BE2C (cell line): ENCODE data around the gene BABAM2.
A peak's percentile ranks its signal among the peaks of the same experiment; 100 is the strongest.

Experiments used
- DNase-seq: peaks from one replicate; pipeline ENCODE4 v3.0.0-alpha.2; 2020
- H3K27me3 ChIP-seq: fragments of 250-450 bp; sonication (Bioruptor Pico); 2 replicates; pipeline ENCODE4 v1.5.1; 2020; ENCODE audit warnings: mild to moderate bottlenecking
- H3K36me3 ChIP-seq: fragments of 250-450 bp; sonication (Bioruptor Pico); 2 replicates; pipeline ENCODE4 v1.5.1; 2020; ENCODE audit warnings: mild to moderate bottlenecking
- H3K4me1 ChIP-seq: fragments of 250-450 bp; sonication (Bioruptor Pico); 2 replicates; pipeline ENCODE4 v1.5.1; 2020
- H3K4me3 ChIP-seq: 2 replicates; pipeline ENCODE4 v1.5.1; 2011; ENCODE audit warnings: low read depth, low read length
- H3K9me3 ChIP-seq: fragments of 250-450 bp; sonication (Bioruptor Pico); 2 replicates; pipeline ENCODE4 v1.5.1; 2020
- TF ChIP-seq, protein P1 (sequence below): IDR thresholded peaks from 2 replicates; pipeline ENCODE4 v1.5.1; 2012; ENCODE audit warnings: mild to moderate bottlenecking, low read depth, low read length

Gene BABAM2

DNA sequence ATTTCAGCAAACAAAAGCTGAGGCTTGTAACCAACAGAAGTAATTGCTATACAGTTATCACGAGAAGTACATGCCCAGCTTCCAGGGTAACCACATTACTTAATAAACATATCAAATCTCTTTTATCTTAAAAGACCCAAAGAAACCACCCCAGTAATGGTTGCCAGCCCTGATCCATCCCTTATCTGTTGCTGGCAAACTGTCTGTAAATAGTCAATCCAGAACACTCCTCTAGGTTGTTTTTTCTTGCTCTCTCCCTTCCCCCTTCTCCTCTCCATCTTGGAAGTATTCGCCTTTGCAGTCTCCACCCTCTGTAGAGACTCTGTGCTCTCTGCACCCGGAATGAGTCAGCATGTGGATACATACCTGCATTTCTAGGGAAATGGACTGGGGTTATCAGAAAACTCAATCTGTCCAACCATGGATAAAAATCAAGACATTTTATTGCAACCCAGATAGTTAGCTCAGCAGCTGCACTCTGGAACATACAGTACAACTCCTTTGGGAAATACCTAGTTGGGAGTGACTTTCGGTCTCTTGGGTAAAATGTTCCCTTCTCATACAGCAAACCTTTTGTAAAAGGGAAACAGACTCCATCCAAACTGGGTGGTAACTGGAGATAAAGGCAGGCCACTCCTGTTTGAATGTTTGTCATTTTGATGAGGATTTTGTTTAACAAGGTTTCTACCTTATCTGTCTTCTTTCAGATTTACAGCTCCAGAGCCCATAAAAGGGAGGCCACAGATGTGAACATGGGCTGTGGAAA lies 378.7 kb downstream of the BABAM2 start:
- no peaks in the 10 kb centered on the region for H3K27me3 ChIP-seq
- no peaks in the 10 kb centered on the region for H3K9me3 ChIP-seq
- H3K4me1 ChIP-seq, result peaks cover 32% of the 10 kb centered on the region
- no peaks in the 10 kb centered on the region for H3K36me3 ChIP-seq
- peak; percentile 50 for DNase-seq
- peak overlapping the region; percentile 30 for H3K4me3 ChIP-seq
- TF ChIP-seq, protein P1, sequence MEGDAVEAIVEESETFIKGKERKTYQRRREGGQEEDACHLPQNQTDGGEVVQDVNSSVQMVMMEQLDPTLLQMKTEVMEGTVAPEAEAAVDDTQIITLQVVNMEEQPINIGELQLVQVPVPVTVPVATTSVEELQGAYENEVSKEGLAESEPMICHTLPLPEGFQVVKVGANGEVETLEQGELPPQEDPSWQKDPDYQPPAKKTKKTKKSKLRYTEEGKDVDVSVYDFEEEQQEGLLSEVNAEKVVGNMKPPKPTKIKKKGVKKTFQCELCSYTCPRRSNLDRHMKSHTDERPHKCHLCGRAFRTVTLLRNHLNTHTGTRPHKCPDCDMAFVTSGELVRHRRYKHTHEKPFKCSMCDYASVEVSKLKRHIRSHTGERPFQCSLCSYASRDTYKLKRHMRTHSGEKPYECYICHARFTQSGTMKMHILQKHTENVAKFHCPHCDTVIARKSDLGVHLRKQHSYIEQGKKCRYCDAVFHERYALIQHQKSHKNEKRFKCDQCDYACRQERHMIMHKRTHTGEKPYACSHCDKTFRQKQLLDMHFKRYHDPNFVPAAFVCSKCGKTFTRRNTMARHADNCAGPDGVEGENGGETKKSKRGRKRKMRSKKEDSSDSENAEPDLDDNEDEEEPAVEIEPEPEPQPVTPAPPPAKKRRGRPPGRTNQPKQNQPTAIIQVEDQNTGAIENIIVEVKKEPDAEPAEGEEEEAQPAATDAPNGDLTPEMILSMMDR, result no peak

- Histone ChIP-seq H3K27me3 (no peaks in the 10 kb centered on the region), H3K9me3 (no peaks in the 10 kb centered on the region), H3K36me3 (no peaks in the 10 kb centered on the region), H3K4me1 (peaks cover 44% of the 10 kb centered on the region), H3K4me3 (no peak overlapping the region)
- TF ChIP-seq, protein P1, result no peak
- DNase-seq, result no peak
Observed at GRCh38 chr2:28270456-28271152, 380.1 kb downstream of the BABAM2 start.

DNA sequence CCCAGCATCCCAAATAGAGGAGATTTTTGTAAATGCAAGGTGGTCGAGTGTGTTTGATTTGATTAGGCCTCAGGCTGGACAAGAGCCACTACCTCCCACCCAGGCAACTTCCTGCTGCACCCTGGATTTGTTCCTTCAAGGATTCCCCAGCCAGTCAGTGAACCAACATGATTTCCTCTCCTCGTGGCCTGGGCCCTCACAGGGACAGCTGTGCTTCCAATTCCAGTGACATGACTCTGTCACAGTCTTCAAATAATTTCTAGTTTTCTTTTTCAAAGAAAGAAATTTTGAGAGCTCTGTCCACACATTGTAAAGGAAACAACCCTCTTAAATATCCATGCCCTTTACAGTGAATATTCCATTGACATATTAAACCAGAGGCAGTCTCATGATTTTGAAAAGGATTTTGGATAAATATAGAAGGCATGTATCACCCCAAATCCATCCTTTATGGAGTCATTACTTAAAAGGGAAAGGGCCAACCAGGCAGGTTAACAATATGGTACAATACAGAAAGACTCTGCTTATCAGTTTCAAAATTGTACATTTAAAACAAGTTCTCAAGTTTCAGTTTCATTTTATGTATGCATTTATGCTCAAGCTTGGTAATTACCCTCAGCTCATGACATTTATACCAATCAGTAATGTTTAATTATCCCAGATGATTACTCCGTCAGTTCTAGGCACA lies 380.8 kb downstream of the BABAM2 start:
- H3K27me3 ChIP-seq, result no peaks in the 10 kb centered on the region
- peaks cover 48% of the 10 kb centered on the region for H3K4me1 ChIP-seq
- no peak overlapping the region for H3K4me3 ChIP-seq
- TF ChIP-seq, protein P1, result no peak
- H3K9me3 ChIP-seq, result no peaks in the 10 kb centered on the region; the same call in 1 of the 2 replicates
- DNase-seq, result no peak
- no peaks in the 10 kb centered on the region for H3K36me3 ChIP-seq

DNA sequence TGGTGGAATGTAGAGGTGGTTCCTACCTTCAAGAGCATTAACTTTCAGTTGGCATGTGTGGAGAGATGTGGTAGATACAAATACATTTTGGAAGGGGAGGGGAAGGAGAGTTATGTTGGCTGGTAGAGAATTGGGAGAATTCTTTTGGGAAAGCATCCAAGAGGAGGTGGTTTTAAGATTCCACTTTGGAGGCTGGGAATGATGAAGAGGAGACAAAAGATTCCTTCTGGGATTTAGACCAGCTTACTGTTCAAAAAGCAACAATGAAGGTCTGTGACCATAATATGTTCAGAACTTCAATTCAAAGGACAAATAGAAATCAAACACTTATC lies 381.4 kb downstream of the BABAM2 start:
- Histone ChIP-seq H3K4me1 (peaks cover 53% of the 10 kb centered on the region), H3K4me3 (no peak overlapping the region), H3K9me3 (no peaks in the 10 kb centered on the region; the same call in 1 of the 2 replicates), H3K36me3 (no peaks in the 10 kb centered on the region), H3K27me3 (no peaks in the 10 kb centered on the region)
- no peak for DNase-seq
- TF ChIP-seq, protein P1, result no peak

GRCh38 chr2:28273751-28274150 lies 383.2 kb downstream of the BABAM2 start:
- Histone ChIP-seq H3K4me1 (peaks cover 48% of the 10 kb centered on the region), H3K4me3 (no peak overlapping the region), H3K9me3 (no peaks in the 10 kb centered on the region; the same call in 1 of the 2 replicates), H3K36me3 (no peaks in the 10 kb centered on the region), H3K27me3 (no peaks in the 10 kb centered on the region)
- TF ChIP-seq, protein P1, result no peak
- no peak for DNase-seq
